Measurements from ENCODE around the gene WASHC2A. TPM values are rescaled to one million over a fixed set of nuclear protein-coding genes. Genes with fewer than 3 reads are reported as not detected.
"Not testable (repeated sequence)": the region's sequence is repeated elsewhere in the genome, so short reads cannot be mapped to it uniquely, and the experiment has no call there.

The WASHC2A gene, protein sequence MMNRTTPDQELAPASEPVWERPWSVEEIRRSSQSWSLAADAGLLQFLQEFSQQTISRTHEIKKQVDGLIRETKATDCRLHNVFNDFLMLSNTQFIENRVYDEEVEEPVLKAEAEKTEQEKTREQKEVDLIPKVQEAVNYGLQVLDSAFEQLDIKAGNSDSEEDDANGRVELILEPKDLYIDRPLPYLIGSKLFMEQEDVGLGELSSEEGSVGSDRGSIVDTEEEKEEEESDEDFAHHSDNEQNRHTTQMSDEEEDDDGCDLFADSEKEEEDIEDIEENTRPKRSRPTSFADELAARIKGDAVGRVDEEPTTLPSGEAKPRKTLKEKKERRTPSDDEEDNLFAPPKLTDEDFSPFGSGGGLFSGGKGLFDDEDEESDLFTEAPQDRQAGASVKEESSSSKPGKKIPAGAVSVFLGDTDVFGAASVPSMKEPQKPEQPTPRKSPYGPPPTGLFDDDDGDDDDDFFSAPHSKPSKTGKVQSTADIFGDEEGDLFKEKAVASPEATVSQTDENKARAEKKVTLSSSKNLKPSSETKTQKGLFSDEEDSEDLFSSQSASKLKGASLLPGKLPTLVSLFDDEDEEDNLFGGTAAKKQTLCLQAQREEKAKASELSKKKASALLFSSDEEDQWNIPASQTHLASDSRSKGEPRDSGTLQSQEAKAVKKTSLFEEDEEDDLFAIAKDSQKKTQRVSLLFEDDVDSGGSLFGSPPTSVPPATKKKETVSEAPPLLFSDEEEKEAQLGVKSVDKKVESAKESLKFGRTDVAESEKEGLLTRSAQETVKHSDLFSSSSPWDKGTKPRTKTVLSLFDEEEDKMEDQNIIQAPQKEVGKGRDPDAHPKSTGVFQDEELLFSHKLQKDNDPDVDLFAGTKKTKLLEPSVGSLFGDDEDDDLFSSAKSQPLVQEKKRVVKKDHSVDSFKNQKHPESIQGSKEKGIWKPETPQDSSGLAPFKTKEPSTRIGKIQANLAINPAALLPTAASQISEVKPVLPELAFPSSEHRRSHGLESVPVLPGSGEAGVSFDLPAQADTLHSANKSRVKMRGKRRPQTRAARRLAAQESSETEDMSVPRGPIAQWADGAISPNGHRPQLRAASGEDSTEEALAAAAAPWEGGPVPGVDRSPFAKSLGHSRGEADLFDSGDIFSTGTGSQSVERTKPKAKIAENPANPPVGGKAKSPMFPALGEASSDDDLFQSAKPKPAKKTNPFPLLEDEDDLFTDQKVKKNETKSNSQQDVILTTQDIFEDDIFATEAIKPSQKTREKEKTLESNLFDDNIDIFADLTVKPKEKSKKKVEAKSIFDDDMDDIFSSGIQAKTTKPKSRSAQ (N-terminal part only)
- total RNA-seq (10 to 100 TPM; 16.3 to 23.7 (median 18.7) TPM), polyA plus RNA-seq (10 to 100 TPM; 10.9 to 24.7 (median 14.7) TPM)
- long read RNA-seq, donor 1, full-length matches to known transcripts = 19 of 49 reads
- long read RNA-seq, donor 1, partial matches to known transcripts = 15 of 49 reads
- long read RNA-seq, donor 1, other reads (novel, unspliced or antisense) = 15 of 49 reads
- long read RNA-seq, donor 2, full-length matches to known transcripts = 26 of 50 reads
- long read RNA-seq, donor 2, partial matches to known transcripts = 9 of 50 reads
- long read RNA-seq, donor 2, other reads (novel, unspliced or antisense) = 15 of 50 reads

DNA sequence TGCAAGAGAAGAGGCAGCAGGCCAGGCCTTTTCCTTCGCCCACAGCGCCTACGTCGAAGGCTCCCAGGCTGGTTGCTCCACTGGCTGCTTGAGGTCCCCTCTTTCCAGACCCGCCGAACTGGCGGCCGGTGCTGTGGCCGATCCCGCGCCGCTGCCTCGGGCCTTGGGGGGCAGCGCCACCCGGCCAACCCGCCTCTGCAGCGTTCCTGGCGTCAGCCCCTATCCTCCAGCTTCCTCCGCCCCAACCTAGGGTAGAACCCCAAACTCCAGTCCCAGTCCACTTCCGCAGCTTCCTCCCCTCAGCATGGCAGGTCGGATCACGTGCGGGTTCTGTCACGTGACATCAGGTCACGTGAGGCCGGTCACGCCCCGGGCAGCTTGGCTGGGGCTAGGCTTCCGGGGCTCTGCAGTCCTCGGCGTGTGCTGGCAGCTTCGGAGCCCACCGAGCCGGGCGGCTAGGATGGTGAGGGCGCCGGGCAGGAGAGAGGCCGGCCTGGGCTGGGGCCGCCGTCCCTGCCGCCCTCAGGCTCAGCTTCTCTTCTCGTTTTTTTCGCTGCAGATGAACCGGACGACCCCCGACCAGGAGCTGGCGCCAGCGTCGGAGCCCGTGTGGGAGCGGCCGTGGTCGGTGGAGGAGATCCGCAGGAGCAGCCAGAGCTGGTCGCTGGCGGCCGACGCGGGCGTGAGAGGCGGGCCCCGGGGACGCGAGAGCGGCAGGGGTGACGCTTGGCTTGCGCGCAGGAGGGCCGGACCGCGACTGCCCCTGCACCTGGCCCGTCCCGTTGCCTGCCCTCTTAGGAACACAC is at the start of gene WASHC2A:
WASHC2A (plus strand) TSS at position 409 of the 806 bp plus-strand sequence; CDS start at position 461, 52 bp downstream.
- H3K27me3 ChIP-seq (ENCODE audit: insufficient read depth in 3 of 3, low read length in 2 of 3); intact Hi-C loops (cut with DNase I); H3K9me3 ChIP-seq; H3K4me1 ChIP-seq: not testable (repeated sequence)
- peak; percentile 93 to 94 for DNase-seq
- 0 to 1% (median 0%) methylated on average over 40 to 50 of the region's 73 CpGs for WGBS, 3 donors
- ATAC-seq = peak; percentile 97 to 99 (median 98)
- Histone ChIP-seq H3K27ac (peak within 1 kb of the TSS; percentile 83), H3K4me3 (peak within 1 kb of the TSS; percentile 78), H3K36me3 (ENCODE audit: insufficient read depth in 1 of 2, low read depth in 1 of 2) (peaks cover 0 to 10% of the 10 kb centered on the region in 2 donors)

DNA sequence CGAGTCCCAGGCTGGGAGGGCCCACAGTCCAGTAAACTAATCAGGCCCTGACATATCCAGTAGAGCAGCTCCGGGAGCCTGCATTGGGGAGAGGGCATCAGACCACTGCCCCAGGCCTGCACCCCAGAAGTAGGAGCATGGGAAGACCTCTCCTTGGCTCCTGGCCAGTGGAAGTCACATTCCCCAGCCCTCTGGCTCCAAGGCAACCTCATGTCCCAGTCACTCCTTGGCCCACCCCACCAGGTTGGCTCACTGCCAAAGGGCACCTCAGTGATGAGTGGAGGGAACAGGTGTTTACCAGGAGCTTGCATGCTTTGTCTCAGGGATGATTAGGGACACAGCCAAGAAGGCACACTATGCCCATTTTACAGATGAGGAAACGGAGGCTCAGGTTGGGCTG is 48.5 kb upstream of the WASHC2A start:
- H3K36me3 ChIP-seq (ENCODE audit: insufficient read depth in 1 of 2, low read depth in 1 of 2); H3K27ac ChIP-seq; H3K9me3 ChIP-seq; ATAC-seq; DNase-seq; H3K4me1 ChIP-seq; intact Hi-C loops (cut with DNase I); H3K27me3 ChIP-seq (ENCODE audit: insufficient read depth in 3 of 3, low read length in 2 of 3); H3K4me3 ChIP-seq: not testable (repeated sequence)
- 75 to 82% (median 79%) methylated on average over 2 to 3 of the region's 3 CpGs for WGBS, 3 donors

DNA sequence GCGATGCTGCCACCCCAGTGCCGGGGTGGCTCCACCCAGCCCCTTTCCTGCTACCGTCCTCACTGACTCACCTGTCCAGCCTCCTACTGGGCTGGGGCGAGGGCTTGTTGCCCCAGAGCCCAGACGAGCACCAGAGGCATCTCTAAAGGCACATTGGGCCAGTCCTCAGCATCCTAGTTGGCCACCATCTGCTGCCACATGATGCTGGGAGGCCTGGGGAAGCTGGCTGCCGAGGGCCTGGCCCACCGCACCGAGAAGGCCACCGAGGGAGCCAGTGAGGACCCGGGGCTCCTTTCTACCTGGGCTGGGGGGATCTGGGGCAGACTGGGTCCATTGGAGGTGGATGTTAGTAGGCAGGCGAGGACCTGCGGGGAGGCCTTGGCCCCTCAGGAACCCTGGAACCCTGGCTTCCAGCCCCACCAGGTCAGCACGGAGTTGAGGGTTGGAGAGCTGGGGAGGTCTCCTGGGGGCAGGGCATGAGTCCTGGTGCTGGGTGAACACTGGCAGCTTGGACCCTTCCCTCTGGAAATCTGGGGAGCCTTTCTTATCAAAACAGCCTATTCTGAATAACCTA is 47.2 kb upstream of the WASHC2A start:
- intact Hi-C loops (cut with DNase I); H3K4me3 ChIP-seq; H3K27ac ChIP-seq; ATAC-seq; H3K36me3 ChIP-seq (ENCODE audit: insufficient read depth in 1 of 2, low read depth in 1 of 2); H3K4me1 ChIP-seq; DNase-seq; H3K9me3 ChIP-seq: not testable (repeated sequence)
- WGBS, 3 donors = 82 to 86% (median 84%) methylated on average over 9 to 13 of the region's 13 CpGs
- H3K27me3 ChIP-seq (ENCODE audit: insufficient read depth in 3 of 3, low read length in 2 of 3) = peaks cover 0 to 10% (median 2%) of the 10 kb centered on the region in 3 donors

DNA sequence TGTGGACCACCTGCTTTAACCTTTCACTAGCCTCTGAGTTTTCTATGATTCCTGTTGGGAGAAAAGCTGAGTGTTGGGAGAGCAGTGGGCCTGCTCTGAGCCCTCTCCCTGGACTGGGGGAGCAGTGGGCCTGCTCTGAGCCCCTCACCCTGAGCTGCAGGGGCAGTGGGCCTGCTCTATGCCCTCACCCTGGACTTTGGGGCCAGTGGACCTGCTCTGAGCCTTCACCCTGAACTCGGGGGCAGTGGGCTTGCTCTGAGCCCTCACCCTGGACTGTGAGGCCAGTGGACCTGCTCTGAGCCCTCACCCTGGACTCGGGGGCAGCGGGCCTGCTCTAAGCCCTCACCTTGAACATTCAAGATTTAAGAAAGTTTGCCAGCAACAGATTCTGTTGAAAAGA is 46.1 kb upstream of the WASHC2A start:
- H3K36me3 ChIP-seq (ENCODE audit: insufficient read depth in 1 of 2, low read depth in 1 of 2) = no peaks in the 10 kb centered on the region
- H3K4me1 ChIP-seq = no peaks in the 10 kb centered on the region
- H3K27me3 ChIP-seq (ENCODE audit: insufficient read depth in 3 of 3, low read length in 2 of 3) = peaks cover 0 to 18% (median 5%) of the 10 kb centered on the region in 3 donors
- no peak overlapping the region for H3K27ac ChIP-seq
- WGBS, 3 donors = 78 to 83% (median 79%) methylated on average over 3 of the region's 3 CpGs
- H3K4me3 ChIP-seq = no peak overlapping the region
- no peaks in the 10 kb centered on the region for H3K9me3 ChIP-seq
- TF ChIP-seq, protein P1, sequence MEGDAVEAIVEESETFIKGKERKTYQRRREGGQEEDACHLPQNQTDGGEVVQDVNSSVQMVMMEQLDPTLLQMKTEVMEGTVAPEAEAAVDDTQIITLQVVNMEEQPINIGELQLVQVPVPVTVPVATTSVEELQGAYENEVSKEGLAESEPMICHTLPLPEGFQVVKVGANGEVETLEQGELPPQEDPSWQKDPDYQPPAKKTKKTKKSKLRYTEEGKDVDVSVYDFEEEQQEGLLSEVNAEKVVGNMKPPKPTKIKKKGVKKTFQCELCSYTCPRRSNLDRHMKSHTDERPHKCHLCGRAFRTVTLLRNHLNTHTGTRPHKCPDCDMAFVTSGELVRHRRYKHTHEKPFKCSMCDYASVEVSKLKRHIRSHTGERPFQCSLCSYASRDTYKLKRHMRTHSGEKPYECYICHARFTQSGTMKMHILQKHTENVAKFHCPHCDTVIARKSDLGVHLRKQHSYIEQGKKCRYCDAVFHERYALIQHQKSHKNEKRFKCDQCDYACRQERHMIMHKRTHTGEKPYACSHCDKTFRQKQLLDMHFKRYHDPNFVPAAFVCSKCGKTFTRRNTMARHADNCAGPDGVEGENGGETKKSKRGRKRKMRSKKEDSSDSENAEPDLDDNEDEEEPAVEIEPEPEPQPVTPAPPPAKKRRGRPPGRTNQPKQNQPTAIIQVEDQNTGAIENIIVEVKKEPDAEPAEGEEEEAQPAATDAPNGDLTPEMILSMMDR (IDR thresholded peaks at IDR 0.05) = no peak
- intact Hi-C loops (cut with DNase I) = no loop called here
- ATAC-seq (no peak), DNase-seq (no peak)

DNA sequence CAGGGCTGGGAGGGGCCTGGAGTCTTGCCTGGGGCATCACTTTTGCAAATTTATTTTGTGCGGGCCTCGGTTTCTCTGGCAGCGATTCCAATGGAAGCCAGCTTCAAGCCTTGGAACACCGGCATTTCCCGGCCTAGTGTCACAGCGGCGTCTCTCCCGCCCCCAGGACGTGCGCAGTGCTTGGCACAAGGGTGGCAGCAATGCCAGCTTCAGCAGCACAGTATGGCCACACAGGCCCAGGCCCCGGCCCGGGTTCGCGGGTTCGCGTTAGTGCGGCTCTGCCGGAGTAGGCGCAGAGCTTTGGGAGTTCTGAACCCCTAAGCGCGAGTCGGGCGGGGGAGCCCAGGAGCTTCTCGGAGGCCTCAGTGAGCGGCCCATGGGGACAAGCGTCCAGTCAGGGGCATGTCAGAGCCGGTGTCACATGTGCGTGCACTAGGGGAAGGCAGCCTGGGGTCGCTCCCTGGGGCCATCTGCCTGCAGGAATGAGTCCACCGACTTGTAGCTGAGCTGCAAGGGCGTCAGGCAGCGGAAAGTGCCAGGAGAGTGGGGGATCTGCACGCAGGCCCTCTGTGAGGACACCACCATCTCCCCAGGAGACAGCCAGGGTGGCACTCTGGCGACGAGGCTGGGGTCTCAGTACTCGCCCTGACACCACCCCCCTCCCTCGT is 42.9 kb upstream of the WASHC2A start:
- not testable (repeated sequence) for H3K9me3 ChIP-seq, ATAC-seq, DNase-seq

More for the DNA sequence above, 42.9 kb upstream of the WASHC2A start:
- peaks cover 0 to 19% (median 8%) of the 10 kb centered on the region in 3 donors for H3K27me3 ChIP-seq (ENCODE audit: insufficient read depth in 3 of 3, low read length in 2 of 3)
- intact Hi-C loops (cut with DNase I); H3K27ac ChIP-seq; H3K4me1 ChIP-seq; H3K4me3 ChIP-seq; H3K36me3 ChIP-seq (ENCODE audit: insufficient read depth in 1 of 2, low read depth in 1 of 2): not testable (repeated sequence)
- WGBS, 3 donors = 11 to 35% (median 16%) methylated on average over 29 to 30 of the region's 37 CpGs
